ENCODE measurements around the gene QRICH1.
A peak's percentile ranks its signal among the peaks of the same experiment; 100 is the strongest.
"Not testable (repeated sequence)": the region's sequence is repeated elsewhere in the genome, so short reads cannot be mapped to it uniquely, and the experiment has no call there.

Gene QRICH1

DNA sequence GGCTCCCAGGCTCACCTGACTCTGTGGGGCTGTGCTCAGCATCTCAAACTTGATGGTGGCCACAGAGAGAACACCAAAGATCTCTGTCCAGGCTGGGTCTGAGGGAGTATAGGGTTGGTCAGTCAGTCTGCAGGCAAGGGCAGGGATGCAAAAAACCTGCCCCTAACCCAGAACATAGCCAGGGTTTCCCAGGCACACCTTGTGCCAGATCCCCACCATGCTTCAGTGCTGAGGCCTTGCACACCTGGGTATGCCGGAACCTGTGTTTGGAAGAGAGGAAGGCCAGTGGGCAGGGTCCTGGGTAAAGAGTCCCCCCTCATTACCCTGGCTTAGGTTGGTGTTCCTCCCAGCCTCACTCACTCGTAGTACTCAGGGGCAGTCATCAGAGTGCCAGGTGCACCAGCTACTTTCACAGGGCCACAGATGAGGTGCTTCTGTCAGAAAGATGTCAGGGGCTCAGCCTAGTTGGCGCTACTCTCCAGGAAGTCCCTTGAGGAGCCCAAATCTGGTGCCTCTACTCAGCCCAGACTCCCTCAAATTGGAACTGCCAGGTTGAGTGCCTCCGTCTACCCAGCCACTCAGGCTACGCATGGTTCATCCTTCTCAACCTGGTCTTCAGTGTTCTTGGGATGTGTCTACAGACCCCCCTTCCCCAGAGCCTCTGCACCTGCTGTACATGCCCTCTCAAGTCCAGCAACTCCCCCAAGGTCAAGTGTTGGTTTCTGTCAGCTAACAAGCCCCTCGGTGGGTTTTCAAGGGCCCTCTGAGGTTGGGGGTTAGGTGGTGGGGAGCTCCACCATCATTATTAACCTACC is 77.2 kb downstream of the QRICH1 start:
- no peak for DNase-seq

DNA sequence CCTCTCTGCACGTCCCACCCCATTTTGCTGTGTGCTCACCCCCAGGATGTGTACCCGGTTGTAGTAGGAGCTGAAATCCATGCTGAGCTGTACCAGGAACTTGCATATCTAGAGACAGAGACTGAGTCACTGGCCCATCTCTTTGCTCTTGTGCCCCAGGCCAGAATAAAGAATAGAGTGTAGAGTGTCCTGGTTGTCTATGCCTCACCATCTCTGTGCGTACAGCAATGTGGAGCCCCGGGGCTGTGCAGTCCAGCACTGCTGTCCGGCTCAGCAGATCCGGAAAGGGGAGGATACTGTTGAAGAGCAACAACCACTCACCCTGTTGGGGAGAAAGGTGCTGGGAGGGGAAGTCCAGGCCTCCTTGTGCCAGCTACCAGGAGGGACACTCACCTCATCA is 78.1 kb downstream of the QRICH1 start:
- DNase-seq: no peak

DNA sequence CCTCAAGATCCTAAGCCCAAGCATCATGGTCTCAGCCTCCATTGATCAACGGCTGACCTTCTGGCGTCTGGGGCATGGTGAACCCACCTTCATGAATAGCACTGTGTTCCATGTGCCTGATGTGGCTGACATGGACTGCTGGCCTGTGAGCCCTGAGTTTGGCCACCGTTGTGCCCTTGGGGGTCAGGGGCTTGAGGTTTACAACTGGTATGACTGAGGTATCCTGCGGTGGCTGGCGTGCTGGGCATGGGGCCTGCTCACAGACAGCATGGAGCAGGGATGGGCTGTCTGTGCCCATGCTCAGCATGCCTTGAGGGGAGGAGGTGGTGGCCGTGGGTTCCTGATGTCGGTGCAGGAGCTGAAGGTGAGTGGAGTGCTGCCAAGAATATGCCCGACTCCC is 78.8 kb downstream of the QRICH1 start:
- DNase-seq: no peak

DNA sequence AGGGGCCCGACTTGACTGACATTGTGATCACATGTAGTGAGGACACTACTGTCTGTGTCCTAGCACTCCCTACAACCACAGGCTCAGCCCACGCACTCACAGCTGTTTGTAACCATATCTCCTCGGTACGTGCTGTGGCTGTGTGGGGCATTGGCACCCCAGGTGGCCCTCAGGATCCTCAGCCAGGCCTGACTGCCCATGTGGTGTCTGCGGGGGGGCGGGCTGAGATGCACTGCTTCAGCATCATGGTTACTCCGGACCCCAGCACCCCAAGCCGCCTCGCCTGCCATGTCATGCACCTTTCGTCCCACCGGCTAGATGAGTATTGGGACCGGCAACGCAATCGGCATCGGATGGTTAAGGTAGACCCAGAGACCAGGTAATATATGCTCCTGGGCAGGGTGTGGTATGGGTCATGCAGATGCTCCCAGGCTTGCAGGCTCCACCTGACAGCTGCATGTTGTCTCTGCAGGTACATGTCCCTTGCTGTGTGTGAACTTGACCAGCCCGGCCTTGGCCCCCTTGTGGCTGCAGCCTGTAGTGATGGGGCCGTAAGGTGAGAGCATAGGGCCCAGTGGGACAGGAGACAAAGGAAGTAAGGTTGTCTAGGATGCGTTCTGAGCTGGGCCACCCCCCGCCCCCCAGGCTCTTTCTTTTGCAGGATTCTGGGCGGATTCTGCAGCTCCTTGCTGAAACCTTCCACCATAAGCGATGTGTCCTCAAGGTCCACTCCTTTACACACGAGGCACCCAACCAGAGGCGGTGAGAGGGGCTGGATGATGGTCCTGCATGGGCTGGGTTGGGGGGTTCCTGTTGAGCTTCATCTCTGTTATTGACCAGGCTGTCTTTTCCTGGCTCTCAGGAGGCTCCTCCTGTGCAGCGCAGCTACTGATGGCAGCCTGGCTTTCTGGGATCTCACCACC is 79.9 kb downstream of the QRICH1 start:
- DNase-seq: no peak

DNA sequence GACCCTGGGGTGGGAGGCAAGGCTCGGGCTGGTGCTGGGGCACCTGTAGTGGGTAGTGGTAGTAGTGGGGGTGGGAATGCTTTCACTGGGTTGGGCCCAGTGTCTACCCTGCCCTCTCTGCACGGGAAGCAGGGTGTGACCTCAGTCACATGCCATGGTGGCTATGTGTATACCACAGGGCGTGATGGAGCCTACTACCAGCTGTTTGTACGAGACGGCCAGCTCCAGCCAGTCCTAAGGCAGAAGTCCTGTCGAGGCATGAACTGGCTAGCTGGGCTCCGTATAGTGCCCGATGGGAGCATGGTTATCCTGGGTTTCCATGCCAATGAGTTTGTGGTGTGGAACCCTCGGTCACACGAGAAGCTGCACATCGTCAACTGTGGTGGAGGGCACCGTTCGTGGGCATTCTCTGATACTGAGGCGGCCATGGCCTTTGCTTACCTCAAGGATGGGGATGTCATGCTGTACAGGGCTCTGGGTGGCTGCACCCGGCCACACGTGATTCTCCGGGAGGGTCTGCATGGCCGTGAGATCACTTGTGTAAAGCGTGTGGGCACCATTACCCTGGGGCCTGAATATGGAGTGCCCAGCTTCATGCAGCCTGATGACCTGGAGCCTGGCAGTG is 80.6 kb downstream of the QRICH1 start:
- no peak for DNase-seq

DNA sequence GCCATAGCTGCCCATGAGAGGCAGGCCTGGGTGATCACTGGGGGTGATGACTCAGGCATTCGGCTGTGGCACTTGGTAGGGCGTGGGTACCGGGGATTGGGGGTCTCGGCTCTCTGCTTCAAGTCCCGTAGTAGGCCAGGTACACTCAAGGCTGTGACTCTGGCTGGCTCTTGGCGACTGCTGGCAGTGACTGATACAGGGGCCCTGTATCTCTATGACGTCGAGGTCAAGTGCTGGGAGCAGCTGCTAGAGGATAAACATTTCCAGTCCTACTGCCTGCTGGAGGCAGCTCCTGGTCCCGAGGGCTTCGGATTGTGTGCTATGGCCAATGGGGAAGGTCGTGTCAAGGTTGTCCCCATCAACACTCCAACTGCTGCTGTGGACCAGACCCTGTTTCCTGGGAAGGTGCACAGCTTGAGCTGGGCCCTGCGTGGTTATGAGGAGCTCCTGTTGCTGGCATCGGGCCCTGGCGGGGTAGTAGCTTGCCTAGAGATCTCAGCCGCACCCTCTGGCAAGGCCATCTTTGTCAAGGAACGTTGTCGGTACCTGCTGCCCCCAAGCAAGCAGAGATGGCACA is 81.3 kb downstream of the QRICH1 start:
- no peak for DNase-seq

DNA sequence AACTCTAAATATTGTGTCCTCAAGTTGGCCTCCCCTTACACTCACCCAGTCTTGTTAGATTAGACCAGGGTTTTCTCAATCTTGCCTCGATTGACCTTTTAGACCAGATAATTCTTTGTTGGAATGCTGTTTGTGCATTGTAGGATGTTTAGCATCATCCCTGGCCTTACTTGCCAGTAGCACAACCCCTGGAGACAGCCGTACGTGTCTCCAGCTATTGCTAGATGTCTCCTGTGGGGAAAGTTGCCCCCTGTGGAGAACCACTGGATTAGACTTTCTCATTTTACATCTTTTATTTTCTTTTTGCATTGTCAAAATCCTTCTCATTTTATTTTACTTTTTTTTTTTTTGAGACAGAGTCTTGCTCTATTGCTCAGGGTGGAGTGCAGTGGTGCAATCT is 84.5 kb downstream of the QRICH1 start:
- DNase-seq: no peak

DNA sequence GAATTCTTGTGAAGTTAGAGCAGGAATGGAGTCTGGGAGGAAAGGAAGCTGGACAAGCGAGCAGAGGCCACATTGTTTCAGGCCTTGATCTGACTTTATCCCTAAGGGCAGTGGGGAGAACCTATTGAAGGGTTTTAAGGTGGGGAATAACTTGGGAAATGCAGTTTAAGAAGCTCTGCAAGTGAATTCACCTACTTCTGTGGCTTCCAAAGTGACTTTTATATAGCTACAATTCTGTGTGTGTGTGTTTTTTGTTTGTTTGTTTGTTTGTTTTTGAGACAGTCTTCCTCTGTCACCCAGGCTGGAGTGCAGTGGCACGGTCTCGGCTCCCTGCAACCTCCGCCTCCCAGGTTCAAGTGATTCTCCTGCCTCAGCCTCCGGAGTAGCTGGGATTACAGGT is 85.2 kb downstream of the QRICH1 start:
- not testable (repeated sequence) for DNase-seq

DNA sequence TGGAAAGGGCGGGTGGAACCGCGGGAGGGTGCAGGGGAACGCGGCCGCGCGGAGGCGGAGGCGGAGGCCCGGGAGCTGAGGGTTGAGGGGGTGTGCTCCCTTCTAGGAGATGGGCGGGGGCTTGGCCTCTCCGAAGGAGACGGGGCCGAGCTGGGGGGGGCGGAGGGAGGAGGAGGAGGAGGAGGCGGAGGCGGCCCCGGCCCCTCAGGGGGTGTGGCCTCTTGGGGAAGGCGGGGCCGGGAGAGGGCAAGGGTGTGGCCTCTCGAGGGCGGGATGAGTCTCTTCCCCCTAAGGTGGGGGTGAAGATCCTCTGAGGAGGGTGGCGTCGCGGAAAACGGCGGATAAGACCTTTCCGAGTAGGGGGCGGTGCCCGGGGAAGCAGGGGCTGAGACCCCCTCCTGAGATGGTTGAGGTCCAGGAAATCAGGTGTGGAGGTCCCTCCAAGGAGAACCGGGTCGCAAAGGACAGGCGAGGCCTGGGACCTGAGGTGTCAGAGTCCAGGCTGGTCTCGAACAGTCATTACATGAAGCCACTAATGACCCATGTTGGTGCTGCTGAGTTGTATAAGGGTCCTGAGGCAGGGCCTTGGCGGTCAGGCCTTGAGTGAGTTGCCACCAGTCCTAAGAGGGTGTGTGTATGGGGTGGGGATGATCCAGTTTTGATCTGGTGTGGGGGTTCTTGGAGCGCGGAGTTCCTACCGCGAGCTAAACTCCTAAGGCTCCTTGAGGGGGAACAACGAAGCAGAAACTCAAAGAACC is 85.9 kb downstream of the QRICH1 start:
- DNase-seq: no peak

DNA sequence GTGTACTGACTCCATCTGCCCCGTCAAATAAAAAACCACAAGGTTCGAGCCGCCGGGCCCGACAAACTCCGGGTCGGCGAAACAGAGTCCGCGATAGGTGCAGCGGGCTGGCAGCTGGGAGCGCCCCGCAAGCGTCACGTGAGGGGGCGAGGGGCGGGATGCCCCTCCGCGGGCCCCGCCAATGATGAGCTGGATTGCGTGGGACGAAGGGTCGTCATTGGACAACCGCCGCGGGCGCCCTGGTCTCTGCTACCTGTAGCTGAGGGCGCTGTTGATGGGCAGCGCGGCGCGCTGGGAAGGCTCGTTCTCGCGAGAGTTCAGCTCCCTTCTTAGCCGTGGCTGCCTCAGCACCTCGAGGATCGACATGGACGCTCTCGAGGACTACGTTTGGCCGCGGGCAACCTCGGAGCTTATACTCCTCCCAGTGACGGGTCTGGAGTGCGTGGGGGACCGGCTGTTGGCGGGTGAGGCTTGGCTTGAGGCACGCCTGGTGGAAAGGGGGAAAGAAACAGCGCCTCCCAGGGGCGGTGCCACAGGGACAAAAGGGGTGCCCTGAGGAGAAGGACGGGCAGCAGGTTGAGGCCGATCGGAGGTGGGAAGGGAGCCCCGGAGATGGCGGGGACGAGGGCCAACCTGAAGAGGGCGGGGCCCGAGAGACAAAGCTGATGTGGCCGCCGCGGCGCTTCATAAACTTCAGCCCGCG is 86.7 kb downstream of the QRICH1 start, which contains the start of gene WDR6:
WDR6 (plus strand) TSS at position 324 of the 703 bp plus-strand sequence; CDS start at position 365, 41 bp downstream.
- DNase-seq: peak; percentile 68

DNA sequence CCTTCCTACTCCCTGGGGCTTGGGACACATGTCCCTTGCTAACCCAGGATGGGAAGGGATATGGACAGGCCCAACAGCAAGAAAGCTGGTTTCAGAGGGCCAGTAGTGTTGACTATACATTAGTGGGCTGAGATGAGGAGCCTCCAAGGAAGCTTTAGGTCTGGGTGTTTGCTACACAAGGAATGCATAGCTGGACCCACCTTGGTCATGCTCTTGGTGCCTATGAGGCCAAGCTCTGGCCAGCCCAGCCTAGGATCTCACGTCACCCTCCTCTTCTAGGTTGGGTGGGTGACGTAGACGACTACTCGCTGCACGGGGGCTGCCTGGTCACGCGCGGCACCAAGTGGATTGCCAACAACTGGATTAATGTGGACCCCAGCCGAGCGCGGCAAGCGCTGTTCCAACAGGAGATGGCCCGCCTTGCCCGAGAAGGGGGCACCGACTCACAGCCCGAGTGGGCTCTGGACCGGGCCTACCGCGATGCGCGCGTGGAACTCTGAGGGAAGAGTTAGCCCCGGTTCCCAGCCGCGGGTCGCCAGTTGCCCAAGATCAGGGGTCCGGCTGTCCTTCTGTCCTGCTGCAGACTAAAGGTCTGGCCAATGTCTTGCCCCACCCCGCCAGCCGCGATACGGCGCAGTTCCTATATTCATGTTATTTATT is 87.3 kb downstream of the QRICH1 start:
- DNase-seq: no peak

DNA sequence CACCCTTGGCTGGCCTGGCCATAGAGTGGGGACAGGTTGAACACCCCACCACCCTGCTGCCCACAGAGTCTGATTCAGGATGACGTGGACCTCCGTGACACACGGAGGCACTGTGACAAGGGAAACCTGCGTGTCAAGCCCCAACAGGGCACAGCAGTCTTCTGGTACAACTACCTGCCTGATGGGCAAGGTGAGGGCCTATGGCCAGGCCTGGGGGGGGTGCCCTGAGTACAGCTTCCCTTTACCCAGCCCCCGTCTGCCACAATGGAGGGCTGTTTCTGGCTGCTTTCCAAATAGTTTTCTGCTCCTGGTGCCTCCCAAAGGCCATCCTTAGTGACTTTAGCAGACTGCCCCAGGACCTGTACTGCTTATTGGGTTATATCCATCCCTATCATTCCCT is 87.9 kb downstream of the QRICH1 start:
- DNase-seq: no peak

DNA sequence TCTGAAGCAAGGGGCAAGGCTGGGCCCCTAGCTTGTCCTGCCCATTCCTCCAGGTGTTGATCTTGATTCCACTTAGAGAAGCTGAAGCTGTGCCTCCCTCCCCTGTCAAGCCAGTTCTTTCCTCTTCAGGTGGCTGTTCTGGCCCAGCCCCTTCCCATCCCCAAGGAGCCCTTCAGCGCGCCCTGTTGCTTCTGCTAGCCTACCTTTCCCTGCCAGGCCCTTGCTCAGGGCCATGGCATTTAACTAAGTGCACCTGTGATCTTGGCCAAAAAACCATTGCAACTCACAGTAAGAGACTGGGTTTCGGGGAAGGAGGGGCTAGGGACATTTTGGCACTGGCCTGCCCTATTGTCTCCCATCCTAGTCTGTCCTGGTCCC is 88.6 kb downstream of the QRICH1 start:
- DNase-seq: no peak

DNA sequence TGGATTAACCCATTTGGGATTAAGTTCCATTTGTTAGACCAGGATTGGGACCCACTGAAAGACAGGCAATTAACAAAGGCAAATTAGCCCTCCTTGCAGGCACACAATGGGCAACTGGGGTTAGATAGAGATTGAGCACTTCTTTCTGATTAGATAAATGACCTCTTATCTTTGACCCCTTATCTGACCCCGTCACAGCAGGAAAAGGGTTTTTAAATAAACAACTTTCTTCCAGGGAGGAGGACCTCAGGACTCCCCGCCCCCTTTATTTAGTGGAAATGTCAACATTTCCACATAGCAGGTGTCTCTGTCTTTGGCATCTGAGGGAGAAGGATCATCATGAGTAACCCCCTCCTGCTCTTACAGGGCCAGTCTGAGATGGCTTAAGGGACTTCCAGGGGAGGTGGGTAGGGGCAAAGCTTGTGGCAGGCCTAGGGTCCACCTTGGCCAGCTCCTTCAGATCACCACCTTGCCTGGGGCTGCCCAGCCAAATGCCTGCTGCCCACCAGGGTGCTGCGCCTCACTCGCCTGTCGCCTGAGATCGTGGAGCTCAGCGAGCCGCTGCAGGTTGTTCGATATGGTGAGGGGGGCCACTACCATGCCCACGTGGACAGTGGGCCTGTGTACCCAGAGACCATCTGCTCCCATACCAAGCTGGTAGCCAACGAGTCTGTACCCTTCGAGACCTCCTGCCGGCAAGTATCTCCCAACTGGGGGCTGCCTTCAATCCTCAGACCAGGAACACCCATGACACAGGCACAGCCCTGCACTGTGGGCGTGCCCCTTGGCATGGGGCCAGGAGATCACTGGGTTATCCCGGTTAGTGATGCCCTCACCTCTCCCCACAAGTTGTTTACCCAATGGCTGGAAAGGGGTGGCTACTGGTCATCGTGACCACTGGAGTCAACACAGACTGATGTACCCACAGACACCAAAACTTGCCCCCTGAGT is 89.2 kb downstream of the QRICH1 start:
- DNase-seq: no peak

DNA sequence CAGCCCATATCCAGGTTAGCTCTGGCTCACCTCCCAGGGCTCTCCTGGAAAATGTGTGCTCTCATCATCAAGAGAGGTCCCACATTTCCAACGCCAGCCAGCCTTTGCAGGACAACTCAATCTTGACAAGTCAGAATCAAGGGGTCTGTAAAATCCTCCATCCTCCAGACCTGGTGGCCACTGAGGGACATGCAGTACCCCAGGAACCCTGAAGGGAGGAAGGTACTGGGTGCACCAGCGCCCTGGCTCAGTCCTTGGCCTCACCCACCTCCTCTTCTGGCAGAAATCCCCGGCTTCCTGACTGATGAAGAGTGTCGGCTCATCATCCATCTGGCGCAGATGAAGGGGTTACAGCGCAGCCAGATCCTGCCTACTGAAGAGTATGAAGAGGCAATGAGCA is 92.7 kb downstream of the QRICH1 start:
- DNase-seq: no peak

DNA sequence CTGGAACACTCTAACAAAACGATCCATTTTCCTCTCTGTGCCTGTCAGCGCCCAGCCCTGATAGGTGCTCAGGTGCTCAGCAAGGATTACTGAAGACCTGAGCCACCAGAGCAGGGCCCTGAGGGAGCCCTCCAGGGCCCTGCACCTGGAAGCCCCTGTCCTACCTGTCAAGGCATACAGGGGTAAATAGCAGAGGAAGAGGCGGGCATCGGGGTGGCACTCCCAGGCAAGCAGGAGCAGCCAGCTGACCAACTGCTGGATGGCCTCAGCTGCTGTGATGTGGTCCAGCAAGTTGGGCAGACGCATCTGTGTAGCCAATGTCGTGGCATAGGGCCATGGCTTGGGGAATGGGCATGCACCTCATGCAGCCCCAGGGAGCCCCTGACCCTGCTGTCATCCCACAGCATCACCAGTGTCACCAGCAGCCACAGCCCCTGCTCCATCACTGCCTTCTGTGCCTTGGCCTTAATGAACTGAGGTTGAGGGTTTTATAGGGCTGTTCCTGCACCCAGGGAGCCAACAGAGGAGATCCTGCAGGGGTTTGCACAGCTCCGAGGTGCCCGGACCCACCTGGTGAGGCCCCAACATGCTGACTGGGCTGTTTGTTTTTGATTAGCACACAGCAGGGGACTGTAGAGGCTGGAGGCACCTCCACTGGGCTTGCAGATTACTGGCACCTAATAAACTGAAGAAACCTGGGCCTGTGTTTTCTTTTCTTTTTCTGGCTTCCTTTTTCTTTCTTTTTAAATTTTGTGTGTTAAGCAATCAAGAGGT is 94.6 kb downstream of the QRICH1 start:
- no peak for DNase-seq

DNA sequence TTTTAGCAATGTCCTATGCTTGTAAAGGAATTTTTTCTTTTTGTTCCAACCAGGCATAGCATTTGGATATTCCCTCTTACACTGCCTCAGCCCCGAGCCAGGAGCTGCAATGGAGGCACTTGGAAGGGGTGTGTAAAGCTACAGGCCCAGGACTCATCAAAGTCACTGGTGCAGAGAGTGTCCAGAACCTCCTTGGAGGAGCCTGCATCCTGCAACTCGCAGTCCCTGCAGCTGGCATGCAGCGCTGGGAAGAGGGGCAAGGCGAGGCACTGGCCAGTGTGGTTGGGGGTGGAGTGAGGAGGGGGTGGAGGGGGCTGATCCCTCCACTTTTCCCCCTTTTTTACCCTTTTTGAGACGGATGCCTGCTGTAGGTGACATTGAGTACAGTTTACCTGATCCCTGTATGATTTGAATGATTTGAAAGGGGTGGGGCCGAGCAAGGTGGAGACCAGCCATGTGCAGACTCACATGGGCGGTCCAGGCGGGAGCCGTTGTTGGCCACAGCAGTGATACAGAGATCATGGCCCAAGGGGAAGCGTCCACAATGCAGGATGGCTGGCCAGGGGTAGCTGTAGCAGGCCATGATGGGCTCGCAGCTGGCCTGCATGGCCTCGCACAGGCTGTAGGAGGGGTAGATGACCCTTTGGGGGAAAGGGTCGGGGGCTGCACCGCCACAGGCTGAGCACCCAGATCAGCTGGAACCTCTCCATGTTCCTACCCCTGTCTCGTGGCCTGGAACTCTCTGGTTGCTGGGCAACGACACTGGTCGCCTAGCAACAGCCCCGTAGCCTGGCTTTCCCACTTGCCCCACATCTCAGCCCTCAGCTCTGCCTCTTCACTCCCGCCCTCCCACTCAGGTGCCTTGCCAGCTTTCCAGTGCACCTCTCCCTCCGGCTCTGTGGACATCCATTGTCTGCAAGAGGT is 95.9 kb downstream of the QRICH1 start:
- DNase-seq: no peak

DNA sequence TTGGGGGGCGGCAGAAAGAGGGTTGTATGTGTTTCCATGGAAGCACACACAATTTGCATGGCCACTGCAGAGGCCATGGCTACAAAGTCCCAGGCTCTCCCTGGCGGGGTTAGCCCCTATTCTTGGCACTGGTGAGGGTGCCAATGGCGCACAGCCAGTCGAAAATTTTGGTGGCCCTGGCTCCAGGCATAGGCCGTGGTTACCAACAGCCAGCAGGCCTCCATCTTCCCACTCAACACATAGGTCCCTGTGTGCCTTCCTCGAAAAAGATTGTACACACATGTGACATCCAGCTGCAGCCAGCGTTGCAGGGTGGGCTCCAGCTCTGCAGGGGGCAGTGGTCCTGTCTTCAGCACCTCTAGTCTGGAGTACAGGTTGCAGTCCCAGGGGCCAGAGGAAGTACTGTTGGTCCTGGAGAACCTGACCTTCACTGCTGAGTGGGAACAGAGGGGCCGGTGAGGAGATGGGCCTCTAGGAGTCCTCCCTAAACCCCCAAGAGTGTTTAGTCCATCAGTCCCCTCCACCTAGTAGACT is 96.7 kb downstream of the QRICH1 start:
- DNase-seq: no peak

All from NCI-H187 treated with DMSO at 0.1 percent for 48 hours (cell line).